DMS 273 treated with DMSO at 0.1 percent for 48 hours (cell line): ENCODE measurements around the gene NDUFA13.
"Not testable (repeated sequence)": the region's sequence is repeated elsewhere in the genome, so short reads cannot be mapped to it uniquely, and the experiment has no call there.

ENCODE experiments used
- DNase-seq: peaks from one replicate; lab custom pipeline; 2025; lab: John Stamatoyannopoulos, UW

NDUFA13 gene

DNA sequence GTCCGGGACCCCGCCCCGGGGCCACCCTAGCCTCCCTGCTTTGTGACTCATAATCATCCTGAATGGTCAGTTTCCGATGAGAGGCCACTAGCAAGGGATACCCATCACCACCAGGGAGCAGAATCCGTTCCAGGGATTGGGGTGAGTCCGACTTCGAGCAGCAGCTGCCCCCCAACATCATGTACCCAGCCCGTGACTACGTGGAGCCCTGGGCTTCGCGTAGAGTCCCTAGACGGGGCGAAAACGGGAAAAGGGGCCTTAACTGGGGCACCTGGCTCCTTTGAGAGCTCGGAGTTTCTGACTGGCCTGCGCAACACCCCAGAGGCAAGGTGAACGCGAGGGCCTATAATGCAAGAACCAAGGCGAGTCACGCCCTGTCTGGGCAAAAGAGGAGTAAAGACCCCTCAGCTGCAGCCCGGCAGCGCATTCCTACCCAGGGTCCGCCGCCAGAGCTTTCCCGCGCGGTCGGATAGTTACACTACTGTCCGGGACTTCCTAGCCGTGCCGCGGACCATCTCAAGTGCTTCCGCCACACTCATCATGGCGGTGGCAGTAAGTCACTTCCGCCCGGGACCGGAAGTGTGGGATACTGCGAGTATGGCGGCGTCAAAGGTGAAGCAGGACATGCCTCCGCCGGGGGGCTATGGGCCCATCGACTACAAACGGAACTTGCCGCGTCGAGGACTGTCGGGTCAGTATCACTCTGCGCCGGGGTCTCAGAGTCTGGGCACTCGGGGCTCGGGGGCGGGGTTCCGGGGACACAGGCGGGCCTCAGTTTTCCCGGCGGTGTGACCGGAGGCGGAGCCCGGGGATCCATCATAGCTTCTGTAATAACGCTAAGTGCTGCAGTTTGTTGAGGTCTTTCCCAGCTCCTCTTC, at the start of gene NDUFA13:
Gene NDUFA13, plus strand, starts transcription at position 584 of the 878 bp plus-strand sequence. Its CDS starts 14 bp downstream, at position 598.
- DNase-seq = peak; percentile 70

DNA sequence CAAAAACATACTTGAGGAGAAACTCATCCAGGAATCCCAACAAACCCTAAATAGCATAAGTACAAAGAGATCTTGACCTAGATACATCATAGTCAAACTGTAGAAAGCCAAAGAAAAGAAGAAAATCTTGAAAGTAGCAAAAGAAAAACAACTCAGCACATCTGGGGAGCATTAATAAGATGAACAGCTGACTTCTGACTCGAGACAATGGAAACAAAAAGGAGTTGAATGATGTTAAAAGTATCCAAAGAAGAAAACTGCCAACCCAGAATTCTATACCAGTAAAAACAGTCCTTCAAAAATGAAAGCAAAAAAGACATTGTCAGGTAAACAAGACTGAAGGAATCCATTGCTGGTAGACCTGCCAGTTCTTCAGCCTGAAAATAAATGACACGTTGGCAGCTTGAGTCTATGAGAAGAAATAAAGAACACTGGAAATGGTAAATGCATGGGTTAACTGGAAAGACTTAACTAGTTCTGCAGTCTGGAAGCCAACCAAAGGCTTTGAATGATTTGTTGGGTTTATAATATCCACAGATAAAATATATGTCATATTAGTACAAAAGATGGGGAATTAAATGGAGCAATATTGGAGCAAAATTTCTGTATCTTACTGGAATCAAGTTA, 47.5 kb upstream of the NDUFA13 start:
- no peak for DNase-seq

DNA sequence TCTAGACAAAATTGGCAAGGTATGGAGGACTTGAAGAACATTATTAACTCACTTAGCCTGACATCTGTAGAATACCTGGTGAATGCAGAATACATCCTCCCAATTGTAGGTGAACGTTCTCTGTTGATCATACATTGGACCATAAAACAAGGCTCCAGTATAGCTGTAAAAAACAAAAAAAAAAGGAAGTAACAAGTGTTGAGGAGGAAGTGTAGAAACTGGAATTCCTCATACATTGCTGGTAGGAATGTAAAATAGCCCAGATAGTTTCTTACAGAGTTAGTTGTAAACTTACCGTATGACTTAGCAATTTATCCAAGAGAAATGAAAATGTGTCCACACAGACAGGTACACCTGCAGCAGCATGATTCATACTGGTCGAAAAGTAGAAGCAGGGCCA, 45.4 kb upstream of the NDUFA13 start:
- DNase-seq = no peak

DNA sequence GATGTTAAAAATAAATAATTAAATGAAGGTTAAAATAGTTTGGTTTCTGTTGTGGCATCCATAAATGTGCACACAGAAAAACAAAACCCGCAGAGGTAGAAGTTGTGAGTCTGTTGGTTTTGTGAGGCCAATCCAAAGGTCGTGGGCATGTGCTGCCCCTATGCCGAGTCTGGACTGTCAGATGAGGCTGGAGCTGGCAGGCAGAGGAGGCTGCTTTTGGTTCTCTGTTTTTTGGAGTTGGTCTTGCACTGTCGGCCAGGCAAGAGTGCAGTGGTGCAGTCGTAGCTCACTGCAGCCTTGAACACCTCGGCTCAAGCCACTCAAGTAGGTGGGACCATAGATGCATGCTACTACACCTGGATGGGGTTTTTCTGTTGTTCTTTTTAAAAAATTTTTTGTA, 44.3 kb upstream of the NDUFA13 start:
- DNase-seq = no peak

DNA sequence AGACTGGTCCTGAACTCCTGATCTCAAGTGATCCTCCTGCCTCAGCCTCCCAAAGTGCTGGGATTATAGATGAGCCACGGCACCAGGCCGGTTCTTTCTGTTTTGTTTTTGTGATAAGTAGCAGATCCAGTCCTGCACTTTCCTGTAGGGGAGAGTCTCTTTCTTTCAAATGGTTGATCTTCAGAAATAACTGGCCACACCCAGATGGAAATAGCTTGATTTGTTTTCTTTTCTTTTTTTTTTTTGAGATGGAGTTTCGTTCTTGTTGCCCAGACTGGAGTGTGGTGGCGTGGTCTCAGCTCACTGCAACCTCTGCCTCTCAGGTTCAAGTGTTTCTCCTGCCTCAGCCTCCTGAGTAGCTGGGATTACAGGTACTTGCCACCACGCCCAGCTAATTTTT, 43.9 kb upstream of the NDUFA13 start:
- DNase-seq = not testable (repeated sequence)

DNA sequence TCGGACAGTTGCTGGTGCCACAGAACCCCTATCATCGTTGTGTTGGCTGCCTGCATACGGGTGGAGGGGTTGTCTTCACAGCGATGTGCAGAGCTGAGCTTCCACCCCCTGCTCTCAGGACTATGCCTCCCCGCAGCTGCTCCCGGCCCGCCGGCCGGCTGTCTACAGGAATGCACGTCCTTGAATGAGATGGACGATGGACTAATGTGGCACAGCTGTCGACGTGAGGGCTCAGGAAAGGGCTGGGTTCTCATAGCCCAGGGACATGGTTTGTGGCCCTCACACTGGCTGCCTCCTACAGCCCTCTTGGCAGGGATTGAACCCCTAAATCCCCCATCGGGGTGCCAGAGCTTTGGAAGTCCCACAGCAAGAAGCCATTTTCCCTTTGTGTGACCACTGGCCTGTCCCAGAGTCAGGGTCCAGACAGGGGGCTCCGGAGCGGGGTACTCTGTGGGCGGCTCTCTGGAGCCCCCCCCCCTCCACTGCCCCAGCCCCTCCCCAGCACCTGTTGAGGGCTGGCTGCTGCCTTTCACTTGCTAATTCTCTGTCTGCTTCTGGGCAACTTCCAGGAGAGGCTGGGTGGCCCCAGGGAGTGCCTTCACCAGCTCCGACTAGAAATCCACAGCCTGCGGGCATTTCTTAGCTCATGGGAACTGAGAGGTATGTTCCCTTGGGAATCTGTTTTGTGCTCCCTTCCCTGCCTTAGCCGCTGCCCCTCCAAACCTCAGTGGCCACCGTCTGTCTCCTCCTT, 40.8 kb upstream of the NDUFA13 start:
- no peak for DNase-seq

DNA sequence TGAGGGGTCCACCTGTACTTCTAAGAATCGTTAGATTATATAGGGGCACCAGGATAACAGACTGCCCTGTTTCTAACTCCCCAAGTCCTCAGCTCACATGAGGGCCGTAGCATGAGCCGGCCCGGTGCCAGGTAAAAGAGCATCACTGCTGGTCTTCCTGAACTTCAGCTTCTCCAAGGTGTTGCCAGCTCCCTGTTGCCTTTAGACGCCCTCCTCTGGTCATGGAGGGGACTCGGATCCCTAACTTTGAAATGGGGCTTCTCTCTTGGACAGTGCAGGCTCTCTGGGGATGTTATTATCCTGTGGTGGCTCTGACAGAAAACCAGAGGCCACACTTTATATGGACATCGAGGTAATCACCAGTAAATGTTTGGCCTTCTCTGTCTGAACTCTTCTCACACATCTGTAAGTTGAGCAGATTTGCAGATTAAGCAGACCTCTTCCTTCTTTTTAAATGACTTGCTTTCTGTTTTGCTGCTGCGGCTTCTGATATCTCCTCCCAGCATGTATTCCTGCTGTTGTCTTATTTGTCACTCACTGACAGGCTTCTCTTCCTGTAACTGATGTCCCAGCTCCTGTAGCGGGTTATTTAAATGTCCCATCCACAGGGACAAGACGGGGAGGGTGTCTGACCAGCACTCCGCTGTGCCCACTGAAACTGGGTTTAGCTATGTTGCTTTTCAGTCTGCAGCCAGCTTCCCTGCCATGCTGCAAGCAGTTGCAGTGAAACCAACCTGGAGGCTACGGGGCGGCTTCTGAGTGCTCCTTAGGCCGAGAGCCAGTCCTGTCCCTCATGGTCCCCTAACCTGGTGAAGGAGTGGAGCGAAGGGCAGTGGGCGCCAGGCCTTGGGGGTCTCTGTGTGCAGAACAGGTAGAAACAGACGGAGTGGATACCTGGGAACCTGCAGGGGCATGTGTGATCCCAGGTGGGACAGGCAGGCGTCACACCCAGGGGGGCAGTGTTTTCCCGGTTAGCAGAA, 39.9 kb upstream of the NDUFA13 start:
- DNase-seq = no peak

DNA sequence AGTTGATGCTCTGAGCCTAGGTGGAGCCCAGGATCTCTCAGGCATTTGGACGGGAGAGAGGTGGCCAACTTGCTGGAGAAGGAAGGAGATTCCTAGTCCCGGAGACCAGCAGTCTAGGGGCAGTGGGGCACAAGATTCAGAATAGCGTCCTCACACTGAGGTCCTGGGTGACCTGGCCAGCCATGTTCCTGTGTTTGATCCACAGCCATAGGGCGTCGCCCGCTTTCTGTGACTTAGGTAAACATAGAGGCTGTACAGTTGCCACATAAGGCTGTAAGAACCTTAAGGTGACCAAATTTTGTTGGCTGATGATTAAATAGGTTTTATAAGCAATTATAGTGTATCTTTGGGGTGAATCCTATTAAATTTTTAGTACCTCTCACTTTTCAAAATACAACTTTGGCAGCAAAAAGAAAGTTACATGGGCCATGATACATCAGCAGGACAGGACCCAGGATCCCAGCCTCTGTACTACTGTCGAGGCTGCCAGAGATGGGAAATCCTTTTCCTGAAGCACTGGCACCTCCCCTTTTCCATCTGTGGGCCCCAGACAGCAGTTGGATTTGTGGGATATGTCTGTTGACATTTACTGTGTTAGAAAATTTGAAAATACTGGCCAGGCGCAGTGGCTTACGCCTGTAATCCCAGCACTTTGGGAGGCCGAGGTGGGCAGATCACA, 38.2 kb upstream of the NDUFA13 start:
- no peak for DNase-seq

DNA sequence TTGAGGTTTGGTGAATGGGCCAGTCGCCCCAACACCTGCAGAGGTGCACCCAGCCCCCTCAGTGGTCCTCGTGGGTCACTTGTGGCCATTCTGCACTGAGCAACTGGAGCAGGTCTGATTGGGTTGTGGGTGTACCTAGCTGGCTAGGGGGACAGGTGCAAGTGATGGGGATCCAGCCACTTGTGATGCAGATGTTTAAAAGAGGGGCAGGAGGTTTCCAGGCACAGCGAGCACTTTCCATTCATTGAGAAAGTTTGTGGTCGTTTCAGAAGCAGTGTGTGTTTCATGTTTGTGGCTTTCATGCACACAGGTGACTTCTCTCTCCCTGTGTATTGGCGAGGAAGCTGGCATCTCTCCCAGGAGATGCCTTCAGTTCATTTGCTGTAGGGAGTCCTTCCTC, 35.3 kb upstream of the NDUFA13 start:
- DNase-seq = no peak

DNA sequence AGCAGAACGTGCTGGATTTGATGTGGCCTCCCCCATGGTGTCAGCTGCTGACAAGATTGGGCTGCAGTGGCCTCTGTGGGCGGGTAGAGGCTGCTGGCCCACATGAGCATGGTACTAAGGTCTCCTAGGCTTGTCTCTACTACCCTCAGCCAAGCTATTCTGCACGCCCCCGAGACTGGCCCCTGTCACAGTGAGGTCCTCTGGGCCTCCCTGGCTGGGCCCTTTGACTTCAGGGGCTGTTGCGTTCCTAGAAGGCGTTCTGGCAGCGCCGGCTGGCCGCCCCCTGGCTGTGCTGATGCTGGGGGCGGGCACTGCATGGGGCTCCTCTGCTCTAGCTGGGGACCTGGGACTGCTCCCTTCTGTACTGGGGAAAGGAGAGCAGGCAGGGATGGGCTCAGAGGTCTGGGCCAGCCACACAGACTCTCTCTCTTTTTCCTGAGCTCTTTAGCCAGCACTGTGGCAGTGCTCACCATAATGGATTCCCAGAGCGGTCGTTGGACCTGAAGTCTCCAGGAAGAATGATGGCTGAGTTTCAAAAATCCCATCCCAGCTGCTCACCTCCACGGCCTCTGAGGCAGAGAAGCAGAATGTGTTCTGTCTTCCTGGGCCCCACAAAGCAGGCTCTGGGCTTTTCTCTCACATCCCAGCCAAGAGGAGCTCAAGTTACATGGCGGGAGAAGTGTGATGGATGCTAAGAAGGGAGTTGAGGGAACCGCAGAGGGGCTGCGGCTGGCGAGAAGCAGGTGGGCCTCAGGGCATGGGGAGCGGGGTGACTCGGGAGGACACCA, 33.0 kb upstream of the NDUFA13 start:
- DNase-seq = no peak

DNA sequence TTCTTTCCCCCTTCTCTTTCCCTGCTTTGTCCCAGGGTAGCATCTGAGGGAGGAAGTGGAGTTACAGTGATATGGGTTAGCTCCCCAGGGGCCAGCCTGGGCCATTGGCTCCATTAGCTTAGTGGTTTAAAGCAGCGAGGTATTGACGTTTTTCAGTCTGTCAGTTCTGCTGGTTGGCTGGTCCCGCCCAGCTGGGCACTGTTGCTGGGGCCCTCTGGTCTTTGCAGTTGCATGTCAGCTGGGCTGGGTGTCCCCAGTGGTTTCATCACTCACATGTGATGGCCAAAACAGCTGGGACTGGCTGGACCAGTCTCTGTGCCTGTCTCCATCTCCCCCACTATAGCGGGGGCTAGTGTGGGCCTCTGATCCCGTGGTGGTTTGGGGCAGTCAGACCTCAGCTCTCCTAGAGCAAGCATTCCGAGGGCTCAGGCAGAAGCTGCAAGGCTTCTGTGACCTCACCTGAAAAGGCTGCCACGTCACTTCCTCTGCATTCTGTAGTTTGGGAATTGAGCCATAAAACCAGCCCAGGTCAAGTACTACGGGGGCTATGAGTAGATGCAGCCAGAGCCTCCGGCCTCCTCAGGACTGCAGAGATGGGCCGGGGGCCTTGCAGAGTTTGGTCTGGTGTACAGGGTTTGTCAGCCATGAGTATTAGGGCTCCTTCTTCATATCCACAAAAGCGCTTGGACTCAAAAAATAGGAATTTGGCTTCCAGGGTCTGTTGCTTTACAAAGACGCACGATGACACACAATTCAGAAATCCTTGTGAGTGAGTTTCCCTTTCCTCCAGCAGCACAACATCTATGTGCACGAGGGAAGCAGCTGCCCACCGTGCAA, 30.6 kb upstream of the NDUFA13 start:
- DNase-seq = no peak

DNA sequence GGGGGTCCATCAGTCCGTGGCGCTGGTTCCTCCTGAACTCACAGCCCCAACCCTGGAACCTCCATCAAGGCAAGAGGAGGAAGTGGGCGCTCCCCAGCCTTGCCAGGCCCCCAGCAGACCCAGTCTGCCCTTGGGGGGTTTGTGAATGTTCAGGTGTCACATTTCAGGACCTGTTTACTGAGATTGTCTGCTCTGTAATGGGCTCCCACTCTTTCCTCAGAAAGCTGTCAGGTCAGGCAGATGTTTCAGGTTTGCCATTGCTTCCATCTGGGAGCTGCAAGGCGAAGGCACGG, 30.1 kb upstream of the NDUFA13 start:
- DNase-seq = no peak

DNA sequence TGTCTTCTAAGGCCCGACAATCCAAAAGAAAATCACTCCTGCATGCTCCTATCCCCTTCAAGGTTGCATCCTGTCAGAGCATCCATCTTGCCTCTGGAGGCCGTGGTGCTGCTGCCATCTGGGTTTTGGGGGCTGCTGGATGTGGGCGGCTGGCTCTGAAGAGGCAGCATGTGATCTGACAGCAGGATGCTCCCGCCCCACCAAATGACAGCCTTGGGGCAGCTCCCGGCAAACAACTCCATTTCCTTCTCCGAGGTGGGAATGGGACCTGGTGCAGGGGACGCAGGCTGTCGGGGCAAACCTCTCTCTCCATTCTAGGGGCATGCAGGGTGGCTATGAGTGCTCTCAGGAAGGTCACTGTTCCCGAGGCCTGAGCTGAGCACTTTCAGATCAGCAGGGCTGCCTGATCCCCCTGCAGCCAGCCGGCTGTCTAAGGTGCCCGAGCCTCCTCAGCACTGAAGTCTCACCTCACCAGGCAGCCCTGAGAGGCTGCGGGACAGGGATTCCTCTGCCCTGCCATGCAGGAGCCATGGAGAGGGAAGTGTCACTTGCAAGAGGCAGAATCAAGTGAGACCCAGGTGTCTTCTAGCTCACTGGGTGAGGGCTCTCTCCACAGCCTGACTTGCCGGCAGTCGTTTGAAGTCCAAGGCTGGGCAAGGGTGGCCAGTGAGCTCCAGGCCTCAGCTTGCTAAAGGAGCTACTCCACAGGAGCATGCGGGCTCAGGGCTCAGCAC, 29.5 kb upstream of the NDUFA13 start:
- DNase-seq = no peak

DNA sequence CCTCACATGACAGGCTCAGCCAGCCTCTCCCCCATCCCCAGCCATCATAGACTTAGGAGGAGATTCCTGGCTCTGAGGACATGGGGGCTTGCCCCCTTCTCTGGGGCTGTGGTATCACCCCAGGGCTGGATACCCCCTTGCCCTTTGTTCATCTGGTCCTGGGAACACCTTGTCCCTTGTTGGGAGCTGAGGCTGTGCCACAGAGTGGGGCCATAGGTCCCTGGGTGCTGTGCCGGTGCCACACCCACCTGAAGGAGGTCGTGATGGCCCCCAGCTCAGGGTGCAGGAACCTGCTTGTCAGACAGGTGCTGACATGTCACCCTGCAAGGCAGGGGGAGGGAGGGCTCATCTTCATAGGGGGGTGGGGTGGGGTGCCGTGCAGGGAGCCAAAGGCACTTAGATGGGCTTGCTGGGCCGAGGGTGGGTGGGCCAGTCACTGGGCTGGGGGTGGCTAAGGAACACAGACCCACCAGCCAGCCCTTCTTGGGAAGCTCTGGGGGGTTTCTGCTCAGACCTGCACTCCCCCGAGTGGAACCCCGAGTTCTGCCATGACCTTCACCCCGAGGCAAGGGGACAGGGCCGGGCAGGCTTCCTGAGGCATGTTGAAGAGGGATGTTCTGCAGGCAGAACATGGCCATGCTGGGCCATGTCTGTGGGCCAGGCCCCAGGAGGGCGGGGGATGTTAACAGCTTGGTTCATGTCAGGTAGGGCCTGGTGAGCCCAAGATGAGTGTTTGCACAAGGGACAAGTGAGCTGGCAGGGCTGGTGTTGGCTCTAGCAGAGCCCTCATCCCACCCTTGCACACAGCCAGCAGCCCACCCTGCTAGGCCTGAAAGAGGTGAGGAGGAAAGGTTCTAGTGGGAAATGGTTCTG, 28.7 kb upstream of the NDUFA13 start:
- DNase-seq = no peak

DNA sequence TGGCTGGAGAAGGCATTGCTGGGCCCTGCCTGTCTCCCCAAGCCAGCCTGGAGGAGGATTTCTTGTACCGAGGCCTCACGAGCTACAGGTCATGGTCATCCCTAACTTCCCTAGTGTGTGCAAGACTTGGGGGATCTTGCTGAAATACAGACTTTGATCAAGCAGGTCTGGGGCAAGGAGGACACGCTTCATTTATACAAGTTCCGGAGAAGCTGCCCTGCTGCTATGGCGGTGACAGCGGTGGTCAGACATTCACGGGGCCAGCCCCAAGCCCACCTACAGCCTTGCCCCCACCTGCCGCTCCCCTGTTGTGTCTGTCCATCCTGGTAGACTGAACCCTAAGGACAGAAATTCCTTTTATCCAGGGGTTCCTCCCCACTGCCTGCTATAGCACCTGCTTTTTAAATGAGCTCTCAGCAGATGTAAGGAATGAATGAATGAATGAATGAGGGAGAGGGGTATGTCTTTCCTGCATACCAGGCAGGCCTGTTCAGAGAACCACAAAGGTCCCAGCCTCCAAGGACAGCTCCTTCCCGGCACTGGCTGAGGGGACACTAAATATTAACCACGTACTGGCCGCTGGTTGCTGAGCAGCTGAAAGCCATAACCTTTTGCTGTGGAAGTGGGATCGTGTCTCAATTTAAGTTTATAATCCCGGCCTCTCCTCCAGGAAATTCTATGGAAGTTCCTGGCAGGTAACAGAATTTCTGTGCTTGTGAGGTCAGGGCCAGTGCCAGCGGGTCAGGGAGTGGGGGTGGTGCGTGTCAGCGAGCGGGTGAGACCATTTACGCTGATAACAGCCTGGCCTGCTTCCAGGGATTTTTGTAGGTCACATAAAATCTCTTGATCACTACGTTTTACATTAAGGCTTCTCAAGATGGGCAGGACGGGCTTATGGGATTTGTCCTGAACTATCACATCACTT, 27.8 kb upstream of the NDUFA13 start:
- no peak for DNase-seq

DNA sequence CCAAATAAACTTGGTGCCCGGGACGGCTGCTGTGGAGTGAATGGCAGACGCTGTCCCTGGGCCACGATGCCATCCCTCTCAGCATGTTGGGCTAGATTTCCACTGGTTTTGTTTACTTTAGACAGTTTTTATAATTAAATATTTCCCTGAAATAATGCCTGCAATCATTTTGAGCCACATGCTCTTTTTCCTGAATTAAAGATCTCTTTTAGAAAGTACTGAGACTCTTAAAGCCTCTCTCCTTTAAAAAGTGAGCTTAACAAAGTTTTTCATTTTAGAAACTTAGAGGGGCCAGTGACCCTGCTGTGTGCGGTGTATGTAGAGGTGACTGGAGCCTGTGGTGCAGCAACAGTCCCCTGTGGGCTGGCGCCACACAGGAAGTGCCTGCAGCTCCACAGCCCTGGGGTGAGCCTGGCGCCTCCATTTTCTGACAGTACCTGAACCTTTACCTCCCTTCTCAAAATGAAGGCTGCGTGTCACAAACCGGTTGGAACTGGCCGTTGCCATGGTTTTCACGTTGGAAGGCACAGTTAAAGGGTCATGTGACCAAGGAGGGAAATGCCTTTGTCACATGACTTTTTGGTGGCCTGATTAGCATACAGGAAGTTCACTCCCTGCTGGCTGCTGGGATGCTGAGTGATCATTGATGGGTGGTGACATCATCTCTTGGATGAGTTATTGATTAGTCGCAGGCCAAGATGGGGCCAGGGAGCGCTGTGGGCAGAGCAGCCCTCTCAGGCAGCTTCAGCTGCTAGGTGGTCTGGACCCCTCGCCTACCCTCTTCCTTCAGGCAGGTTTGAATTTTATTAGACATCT, 26.9 kb upstream of the NDUFA13 start:
- no peak for DNase-seq
